H1 (cell line): ENCODE results near the gene CXCL5. TPM values are rescaled to one million over a fixed set of nuclear protein-coding genes. Genes with fewer than 3 reads are reported as not detected.

Experiments
- CHD1 ChIP-seq: IDR thresholded peaks from 2 replicates; pipeline ENCODE4 v1.6.1; 2012; ENCODE audit warnings: low read depth, low read length, improper control_type of control experiment
- EGR1 ChIP-seq: IDR thresholded peaks from 2 replicates; pipeline ENCODE4 v1.6.1; 2011; ENCODE audit warnings: low read depth, low read length, borderline replicate concordance
- FOSL1 ChIP-seq: IDR thresholded peaks from 2 replicates; pipeline ENCODE4 v1.6.1; 2011; ENCODE audit warnings: mild to moderate bottlenecking, low read depth, low read length, moderate library complexity; ENCODE audit not compliant: insufficient read depth
- GTF2F1 ChIP-seq: IDR thresholded peaks from 2 replicates; pipeline ENCODE4 v1.6.1; 2012; ENCODE audit warnings: low read depth, low read length, improper control_type of control experiment, borderline replicate concordance
- JUND ChIP-seq: IDR thresholded peaks from 2 replicates; pipeline ENCODE4 v1.6.1; 2011; ENCODE audit warnings: mild to moderate bottlenecking, improper control_type of control experiment, low read length
- POLR2A ChIP-seq, 2 experiments: IDR thresholded peaks; 1 replicate in 1 of 2; 2 replicates in 1 of 2; pipeline ENCODE4 v1.6.1; 2011; ENCODE audit warnings: low read depth in 2 of 2, low read length in 2 of 2, mild to moderate bottlenecking in 2 of 2; ENCODE audit errors: control extremely low read depth in 1 of 2
- RAD21 ChIP-seq, 2 experiments: IDR thresholded peaks in 1 of 2; conservative IDR thresholded peaks in 1 of 2; 2 replicates each; pipeline ENCODE4 v1.6.1; 2011; ENCODE audit warnings: low read depth in 2 of 2, low read length in 2 of 2, improper control_type of control experiment in 1 of 2, inconsistent platforms in 1 of 2, mild to moderate bottlenecking in 1 of 2, moderate library complexity in 1 of 2
- RFX5 ChIP-seq: IDR thresholded peaks from 2 replicates; pipeline ENCODE4 v1.6.1; 2011; ENCODE audit warnings: low read depth, low read length, improper control_type of control experiment, borderline replicate concordance
- SP2 ChIP-seq: IDR thresholded peaks from 2 replicates; pipeline ENCODE4 v1.6.1; 2012; ENCODE audit warnings: mild to moderate bottlenecking, low read length, inconsistent platforms
- TAF1 ChIP-seq: IDR thresholded peaks from 2 replicates; pipeline ENCODE4 v1.6.1; 2011; ENCODE audit warnings: mild to moderate bottlenecking, low read depth, low read length
- TBP ChIP-seq: IDR thresholded peaks from 2 replicates; pipeline ENCODE4 v1.6.1; 2011; ENCODE audit warnings: low read depth, low read length, improper control_type of control experiment
- YY1 ChIP-seq: IDR thresholded peaks from 2 replicates; pipeline ENCODE4 v1.6.1; 2011; ENCODE audit warnings: low read depth, mild to moderate bottlenecking, low read length
- ZNF274 ChIP-seq: IDR thresholded peaks from 2 replicates; pipeline ENCODE4 v1.7.0; 2012; ENCODE audit warnings: low read length, borderline replicate concordance; ENCODE audit errors: extremely low read depth
- polyA plus RNA-seq, 7 experiments: library from polyadenylated mRNA; depleted of rRNA in 3 of 7; stranded (reverse) in 5 of 7; unstranded in 2 of 7; fragments of >200 nt in 5 of 7; fragments of 200-250 nt in 2 of 7; gene quantifications; 1 replicate in 5 of 7; 2 replicates in 1 of 7; 4 replicates in 1 of 7; pipeline versions ENCODE4 v1.2.1 to v1.2.3, GENCODE V29; 2011 to 2013; ENCODE audit warnings: missing spikeins in 2 of 7, mixed read lengths in 2 of 7
- total RNA-seq: library from RNA; stranded (reverse); fragmentation: NEBNext Ultra II Directional; extraction: Animal tissue kit (Norgen Biotek cat#: 25700); gene quantifications from 2 replicates; pipeline ENCODE4 v1.2.1, GENCODE V29; 2021

CXCL5 gene
- total and polyA plus RNA-seq, 2 of the 8 experiments (the other 6 are each of a cell fraction or from before 2014, with no cell fraction given), result 10.9 to 15.6 TPM

DNA sequence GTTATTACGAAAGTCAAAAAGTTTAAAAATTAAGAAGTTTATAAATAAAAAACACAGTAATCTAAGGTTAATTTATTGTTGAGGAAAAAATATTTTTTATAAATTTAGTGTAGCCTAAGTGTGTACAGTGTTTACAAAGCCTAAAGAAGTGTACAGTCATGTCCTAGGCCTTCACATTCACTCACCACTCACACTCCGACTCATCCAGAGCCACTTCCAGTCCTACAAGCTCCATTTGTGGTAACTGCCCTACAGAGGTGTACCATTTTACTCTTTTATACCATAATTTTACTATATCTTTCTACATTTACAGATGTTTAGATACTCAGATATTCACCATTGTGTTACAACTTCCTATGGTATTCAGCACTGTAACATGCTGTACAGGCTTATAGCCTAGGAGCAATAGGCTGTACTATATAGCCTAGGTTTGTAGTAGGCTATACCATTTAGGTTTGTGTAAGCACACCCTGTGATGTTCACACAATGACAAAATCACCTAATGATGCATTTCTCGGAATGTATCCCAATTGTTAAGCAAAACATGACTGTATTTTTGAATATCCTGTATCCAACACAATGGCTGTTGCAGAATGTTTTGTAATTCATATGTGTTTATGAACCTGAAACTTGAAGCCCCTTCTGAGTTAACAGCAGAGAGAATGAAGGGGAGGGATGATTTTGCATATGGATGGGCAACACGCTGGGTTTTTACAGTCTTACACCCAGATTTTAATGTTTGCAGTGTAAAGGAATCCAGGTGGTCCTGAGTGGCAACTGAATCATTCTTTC lies 13.5 kb downstream of the CXCL5 start (continued):
- TF ChIP-seq YY1 (no peak), TBP (no peak), RAD21 (IDR thresholded peaks at IDR 0.05 in 1 of 2, conservative IDR thresholded peaks at IDR 0.05 in 1 of 2; ENCODE audit: low read depth in 2 of 2, low read length in 2 of 2) (no peak), FOSL1 (no peak), GTF2F1 (no peak), POLR2A (IDR thresholded peaks at IDR 0.05; ENCODE audit: control extremely low read depth in 1 of 2, low read depth in 2 of 2, low read length in 2 of 2) (no peak), ZNF274 (no peak), SP2 (no peak), JUND (no peak), RFX5 (no peak), EGR1 (no peak), CHD1 (no peak), TAF1 (no peak)
